Measurements from ENCODE around the gene MGAM2. TPM values are rescaled to one million over a fixed set of nuclear protein-coding genes. Genes with fewer than 3 reads are reported as not detected.

Gene MGAM2
- total RNA-seq (2022; extraction: Qiagen RNA extraction; ENCODE audit: low read depth): 0.01 to 0.02 TPM (median 0.02 TPM) in 3 of 5 replicates, not detected in the others

GRCh38 chr7:142111499-142111898 lies at the start of gene MGAM2:
Gene MGAM2 (plus strand): TSS chr7:142111718. CDS start chr7:142116874, 5,156 bp downstream.

GRCh38 chr7:142257958-142258357 lies 146.4 kb downstream of the MGAM2 start, which contains the start of gene PRSS58:
Gene PRSS58 (minus strand): TSS chr7:142258058. CDS start chr7:142257707, 351 bp downstream.

Other genes with a start within 250 kb of the MGAM2 start
- gene OR9A4, start 195.3 kb upstream of the MGAM2 start, total RNA-seq (2022; extraction: Qiagen RNA extraction; ENCODE audit: low read depth): not detected in 5 replicates
- not detected in 5 replicates for gene CLEC5A, start 164.7 kb upstream of the MGAM2 start, total RNA-seq (2022; extraction: Qiagen RNA extraction; ENCODE audit: low read depth)
- not detected in 5 replicates for gene TAS2R38, start 137.9 kb upstream of the MGAM2 start, total RNA-seq (2022; extraction: Qiagen RNA extraction; ENCODE audit: low read depth)
- gene MGAM, start 115.8 kb upstream of the MGAM2 start, total RNA-seq (2022; extraction: Qiagen RNA extraction; ENCODE audit: low read depth): 0.27 to 0.44 TPM (median 0.40 TPM) in 5 replicates
- not detected in 5 replicates for gene PRSS58, start 146.3 kb downstream of the MGAM2 start, total RNA-seq (2022; extraction: Qiagen RNA extraction; ENCODE audit: low read depth)